Sigmoid colon (tissue), 4 donors: Measurements from ENCODE around the gene ENAH.

Experiments
- POLR2AphosphoS5 ChIP-seq, 4 donors: sonication (generic); formaldehyde crosslinking; IDR thresholded peaks; one replicate each; pipeline ENCODE4 v1.6.1; 2017; ENCODE audit warnings: antibody characterized with exemption in 4 of 4
- TF ChIP-seq, protein P1 (sequence below), 4 experiments: fragments of 450-650 bp in 3 of 4; fragments of 200-600 bp in 1 of 4; IDR thresholded peaks; one replicate each; pipeline ENCODE4 v1.5.1; 2016 to 2019; ENCODE audit warnings: antibody characterized with exemption in 4 of 4, mild to moderate bottlenecking in 3 of 4, moderate library complexity in 2 of 4

DNA sequence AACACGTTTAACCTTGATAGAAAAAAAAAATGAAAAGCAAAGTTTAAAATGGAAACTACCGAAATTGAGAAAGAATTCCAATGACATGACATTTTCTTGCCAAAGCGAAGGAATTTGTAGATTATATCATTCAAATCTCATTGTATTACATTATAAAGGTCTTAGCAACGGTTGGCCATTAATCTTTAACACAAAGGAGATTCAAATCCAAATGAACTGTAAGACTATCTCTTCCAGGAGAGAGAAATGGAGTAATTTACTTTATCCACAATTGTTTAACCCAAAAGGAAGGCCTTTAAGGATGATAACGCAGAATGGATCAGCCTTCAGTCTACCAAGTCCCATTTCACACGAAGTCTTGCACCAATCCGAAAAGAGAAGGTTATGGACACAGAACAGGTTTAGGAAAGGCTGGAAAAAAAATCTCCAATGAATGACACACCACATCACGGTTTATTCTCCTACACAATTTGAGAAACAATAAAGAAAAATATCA is 1.5 kb downstream of the ENAH start:
- no peak for TF ChIP-seq POLR2AphosphoS5 (IDR thresholded peaks at IDR 0.05)
- TF ChIP-seq, protein P1, sequence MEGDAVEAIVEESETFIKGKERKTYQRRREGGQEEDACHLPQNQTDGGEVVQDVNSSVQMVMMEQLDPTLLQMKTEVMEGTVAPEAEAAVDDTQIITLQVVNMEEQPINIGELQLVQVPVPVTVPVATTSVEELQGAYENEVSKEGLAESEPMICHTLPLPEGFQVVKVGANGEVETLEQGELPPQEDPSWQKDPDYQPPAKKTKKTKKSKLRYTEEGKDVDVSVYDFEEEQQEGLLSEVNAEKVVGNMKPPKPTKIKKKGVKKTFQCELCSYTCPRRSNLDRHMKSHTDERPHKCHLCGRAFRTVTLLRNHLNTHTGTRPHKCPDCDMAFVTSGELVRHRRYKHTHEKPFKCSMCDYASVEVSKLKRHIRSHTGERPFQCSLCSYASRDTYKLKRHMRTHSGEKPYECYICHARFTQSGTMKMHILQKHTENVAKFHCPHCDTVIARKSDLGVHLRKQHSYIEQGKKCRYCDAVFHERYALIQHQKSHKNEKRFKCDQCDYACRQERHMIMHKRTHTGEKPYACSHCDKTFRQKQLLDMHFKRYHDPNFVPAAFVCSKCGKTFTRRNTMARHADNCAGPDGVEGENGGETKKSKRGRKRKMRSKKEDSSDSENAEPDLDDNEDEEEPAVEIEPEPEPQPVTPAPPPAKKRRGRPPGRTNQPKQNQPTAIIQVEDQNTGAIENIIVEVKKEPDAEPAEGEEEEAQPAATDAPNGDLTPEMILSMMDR (IDR thresholded peaks at IDR 0.05), result no peak
